OCI-LY1 (cell line): ENCODE data around the gene SIRT7.

Source experiments
- EZH2 ChIP-seq: fragments of 200-600 bp; sonication (generic), shearing (Covaris generic); IDR thresholded peaks from 2 replicates; pipeline ENCODE4 v1.8.0; 2017; ENCODE audit warnings: borderline replicate concordance, mixed run types, mild to moderate bottlenecking, antibody characterized with exemption, low read length, moderate library complexity, mixed read lengths
- TF ChIP-seq, protein P1 (sequence below): fragments of 200-600 bp; sonication (generic), shearing (Covaris generic); IDR thresholded peaks from 2 replicates; pipeline ENCODE4 v1.5.1; 2017; ENCODE audit warnings: mild to moderate bottlenecking, antibody characterized with exemption, low read length, moderate library complexity, mixed read lengths

GRCh38 chr17:81942167-81942553, 24.2 kb upstream of the SIRT7 start:
- TF ChIP-seq, protein P1, sequence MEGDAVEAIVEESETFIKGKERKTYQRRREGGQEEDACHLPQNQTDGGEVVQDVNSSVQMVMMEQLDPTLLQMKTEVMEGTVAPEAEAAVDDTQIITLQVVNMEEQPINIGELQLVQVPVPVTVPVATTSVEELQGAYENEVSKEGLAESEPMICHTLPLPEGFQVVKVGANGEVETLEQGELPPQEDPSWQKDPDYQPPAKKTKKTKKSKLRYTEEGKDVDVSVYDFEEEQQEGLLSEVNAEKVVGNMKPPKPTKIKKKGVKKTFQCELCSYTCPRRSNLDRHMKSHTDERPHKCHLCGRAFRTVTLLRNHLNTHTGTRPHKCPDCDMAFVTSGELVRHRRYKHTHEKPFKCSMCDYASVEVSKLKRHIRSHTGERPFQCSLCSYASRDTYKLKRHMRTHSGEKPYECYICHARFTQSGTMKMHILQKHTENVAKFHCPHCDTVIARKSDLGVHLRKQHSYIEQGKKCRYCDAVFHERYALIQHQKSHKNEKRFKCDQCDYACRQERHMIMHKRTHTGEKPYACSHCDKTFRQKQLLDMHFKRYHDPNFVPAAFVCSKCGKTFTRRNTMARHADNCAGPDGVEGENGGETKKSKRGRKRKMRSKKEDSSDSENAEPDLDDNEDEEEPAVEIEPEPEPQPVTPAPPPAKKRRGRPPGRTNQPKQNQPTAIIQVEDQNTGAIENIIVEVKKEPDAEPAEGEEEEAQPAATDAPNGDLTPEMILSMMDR: no peak
- TF ChIP-seq EZH2: no peak
